DOHH2 (cell line): ENCODE measurements around the gene RINL.
"Not testable (repeated sequence)": the region's sequence is repeated elsewhere in the genome, so short reads cannot be mapped to it uniquely, and the experiment has no call there.

Source experiments
- H3F3A ChIP-seq: fragments of 200-600 bp; sonication (generic), shearing (Covaris generic); 2 replicates; pipeline ENCODE4 v1.6.0; 2016; ENCODE audit warnings: antibody characterized with exemption, mild to moderate bottlenecking; ENCODE audit not compliant: control insufficient read depth, insufficient read depth
- H3K27ac ChIP-seq: fragments of 200-600 bp; sonication (generic); 2 replicates; pipeline ENCODE4 v1.5.1; 2014; ENCODE audit warnings: low read depth, mild to moderate bottlenecking, low read length, moderate library complexity
- H3K27me3 ChIP-seq: fragments of 200-600 bp; sonication (generic); 2 replicates; pipeline ENCODE4 v1.6.1; 2014; ENCODE audit warnings: mild to moderate bottlenecking, low read length, mixed read lengths; ENCODE audit not compliant: control insufficient read depth
- H3K36me3 ChIP-seq: fragments of 200-600 bp; sonication (generic); 2 replicates; pipeline ENCODE4 v1.6.1; 2014; ENCODE audit warnings: mild to moderate bottlenecking, low read length, moderate library complexity, mixed read lengths; ENCODE audit not compliant: control insufficient read depth
- H3K4me1 ChIP-seq: fragments of 200-600 bp; sonication (generic); 2 replicates; pipeline ENCODE4 v1.6.1; 2014; ENCODE audit warnings: mild to moderate bottlenecking, low read length, mixed read lengths; ENCODE audit not compliant: control insufficient read depth
- H3K4me2 ChIP-seq: fragments of 200-600 bp; sonication (generic); 2 replicates; pipeline ENCODE4 v1.6.0; 2014; ENCODE audit warnings: mild to moderate bottlenecking, low read length, moderate library complexity
- H3K4me3 ChIP-seq: fragments of 200-600 bp; sonication (generic); 2 replicates; pipeline ENCODE4 v1.5.1; 2014; ENCODE audit warnings: mild to moderate bottlenecking, low read length, mixed read lengths
- H3K79me2 ChIP-seq: fragments of 200-600 bp; sonication (generic); 2 replicates; pipeline ENCODE4 v1.6.1; 2014; ENCODE audit warnings: mild to moderate bottlenecking, low read length, mixed read lengths; ENCODE audit not compliant: control insufficient read depth
- H3K9me2 ChIP-seq: fragments of 200-600 bp; sonication (generic); replicated peaks from 2 replicates; pipeline ENCODE4 v1.6.1; 2014; ENCODE audit warnings: mild to moderate bottlenecking, low read length, mixed read lengths; ENCODE audit not compliant: control insufficient read depth
- H3K9me3 ChIP-seq: fragments of 200-600 bp; sonication (generic); 2 replicates; pipeline ENCODE4 v1.6.1; 2014; ENCODE audit warnings: antibody characterized with exemption, low read length, mixed read lengths; ENCODE audit not compliant: control insufficient read depth, insufficient read depth
- H4K20me1 ChIP-seq: fragments of 200-600 bp; sonication (generic); 2 replicates; pipeline ENCODE4 v1.6.0; 2014; ENCODE audit warnings: low read depth, mild to moderate bottlenecking, antibody characterized with exemption, low read length, moderate library complexity; ENCODE audit not compliant: control insufficient read depth, insufficient read depth
- EZH2phosphoT487 ChIP-seq: fragments of 200-600 bp; sonication (generic); IDR thresholded peaks from 2 replicates; pipeline ENCODE4 v1.6.1; 2017; ENCODE audit warnings: borderline replicate concordance, mild to moderate bottlenecking, antibody characterized with exemption, low read length, moderate library complexity, mixed read lengths
- TF ChIP-seq, protein P1 (sequence below): fragments of 200-600 bp; sonication (generic); IDR thresholded peaks from one replicate; pipeline ENCODE4 v1.5.1; 2014; ENCODE audit warnings: antibody characterized with exemption, mild to moderate bottlenecking, low read depth, low read length; ENCODE audit not compliant: poor library complexity, severe bottlenecking

The RINL gene

DNA sequence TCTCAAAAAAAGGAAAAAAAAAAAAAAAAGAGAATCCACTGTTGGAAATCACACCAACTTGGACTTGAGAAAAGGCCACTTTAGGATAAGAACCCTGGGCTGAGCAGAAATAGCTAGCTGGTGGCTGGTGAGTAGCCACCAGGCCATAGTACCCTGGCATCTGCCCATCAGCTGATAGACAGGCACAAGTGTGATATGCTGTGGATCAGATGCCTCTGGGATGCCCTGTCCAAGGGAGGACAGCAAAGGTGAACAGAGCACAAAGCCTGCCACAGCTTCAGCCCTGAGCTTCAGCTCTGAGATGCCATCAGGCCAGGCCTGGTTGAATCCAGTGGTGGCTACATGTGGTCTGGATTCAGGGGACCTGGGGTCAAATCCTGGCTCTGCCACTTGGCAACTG lies 12.6 kb upstream of the RINL start:
- no peaks in the 10 kb centered on the region for H3K9me3 ChIP-seq
- no peak overlapping the region for H3K27ac ChIP-seq
- H3K4me2 ChIP-seq: no peak overlapping the region
- H4K20me1 ChIP-seq: no peaks in the 10 kb centered on the region
- no peaks in the 10 kb centered on the region for H3F3A ChIP-seq
- no peaks in the 10 kb centered on the region for H3K79me2 ChIP-seq
- H3K4me1 ChIP-seq: no peaks in the 10 kb centered on the region
- H3K9me2 ChIP-seq: no peaks in the 10 kb centered on the region
- TF ChIP-seq, protein P1, sequence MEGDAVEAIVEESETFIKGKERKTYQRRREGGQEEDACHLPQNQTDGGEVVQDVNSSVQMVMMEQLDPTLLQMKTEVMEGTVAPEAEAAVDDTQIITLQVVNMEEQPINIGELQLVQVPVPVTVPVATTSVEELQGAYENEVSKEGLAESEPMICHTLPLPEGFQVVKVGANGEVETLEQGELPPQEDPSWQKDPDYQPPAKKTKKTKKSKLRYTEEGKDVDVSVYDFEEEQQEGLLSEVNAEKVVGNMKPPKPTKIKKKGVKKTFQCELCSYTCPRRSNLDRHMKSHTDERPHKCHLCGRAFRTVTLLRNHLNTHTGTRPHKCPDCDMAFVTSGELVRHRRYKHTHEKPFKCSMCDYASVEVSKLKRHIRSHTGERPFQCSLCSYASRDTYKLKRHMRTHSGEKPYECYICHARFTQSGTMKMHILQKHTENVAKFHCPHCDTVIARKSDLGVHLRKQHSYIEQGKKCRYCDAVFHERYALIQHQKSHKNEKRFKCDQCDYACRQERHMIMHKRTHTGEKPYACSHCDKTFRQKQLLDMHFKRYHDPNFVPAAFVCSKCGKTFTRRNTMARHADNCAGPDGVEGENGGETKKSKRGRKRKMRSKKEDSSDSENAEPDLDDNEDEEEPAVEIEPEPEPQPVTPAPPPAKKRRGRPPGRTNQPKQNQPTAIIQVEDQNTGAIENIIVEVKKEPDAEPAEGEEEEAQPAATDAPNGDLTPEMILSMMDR: no peak
- no peak for TF ChIP-seq EZH2phosphoT487
- no peak overlapping the region for H3K4me3 ChIP-seq
- no peaks in the 10 kb centered on the region; the same call in 1 of the 2 replicates for H3K36me3 ChIP-seq
- H3K27me3 ChIP-seq: no peaks in the 10 kb centered on the region

DNA sequence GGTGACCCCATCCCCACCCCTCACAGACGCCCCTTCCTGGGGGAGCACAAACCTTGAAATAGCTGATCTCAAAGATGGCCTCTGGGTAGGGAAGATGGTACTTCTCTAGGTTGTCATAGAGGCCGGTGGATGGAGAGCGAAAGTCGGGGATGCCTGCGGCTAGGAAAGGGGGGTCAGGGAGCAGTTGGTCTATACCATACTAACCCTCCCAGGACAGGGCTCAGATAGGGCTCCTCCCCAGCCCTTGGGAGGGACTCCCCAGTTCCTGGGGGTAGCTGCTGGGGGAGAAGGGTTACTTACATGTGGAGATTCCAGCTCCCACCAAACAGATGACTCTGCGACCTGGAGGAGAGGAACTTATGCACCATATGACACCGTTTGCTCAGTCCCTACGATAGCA lies 11.7 kb upstream of the RINL start:
- no peak overlapping the region for H3K4me3 ChIP-seq
- H4K20me1 ChIP-seq: no peaks in the 10 kb centered on the region
- no peaks in the 10 kb centered on the region; the same call in 1 of the 2 replicates for H3K36me3 ChIP-seq
- H3K4me1 ChIP-seq: no peaks in the 10 kb centered on the region
- no peak overlapping the region for H3K4me2 ChIP-seq
- H3K9me3 ChIP-seq: no peaks in the 10 kb centered on the region
- no peaks in the 10 kb centered on the region for H3K79me2 ChIP-seq
- H3F3A ChIP-seq: no peaks in the 10 kb centered on the region
- H3K27ac ChIP-seq: no peak overlapping the region
- no peak for TF ChIP-seq EZH2phosphoT487
- TF ChIP-seq, protein P1: no peak
- no peaks in the 10 kb centered on the region for H3K27me3 ChIP-seq
- no peaks in the 10 kb centered on the region for H3K9me2 ChIP-seq

DNA sequence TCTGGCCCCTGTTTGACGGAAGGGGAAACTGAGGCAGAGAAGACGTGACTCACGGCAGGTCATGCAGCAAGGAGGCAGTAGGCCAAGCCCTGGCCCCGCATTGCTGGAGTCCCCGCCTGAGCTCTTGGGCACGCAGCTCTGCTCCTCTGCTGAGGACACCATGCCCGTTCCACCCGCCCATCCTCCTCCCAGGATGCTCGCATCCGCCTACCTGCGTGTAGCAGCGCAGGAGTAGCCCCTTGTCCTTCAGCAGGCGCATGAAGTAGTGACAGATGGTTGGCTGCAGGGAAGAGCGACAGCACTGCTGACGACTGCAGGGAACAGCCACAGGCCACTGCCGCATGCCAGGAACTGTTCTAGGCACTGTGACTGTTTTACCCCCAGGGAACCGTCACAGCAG lies 10.8 kb upstream of the RINL start:
- no peak overlapping the region for H3K4me2 ChIP-seq

DNA sequence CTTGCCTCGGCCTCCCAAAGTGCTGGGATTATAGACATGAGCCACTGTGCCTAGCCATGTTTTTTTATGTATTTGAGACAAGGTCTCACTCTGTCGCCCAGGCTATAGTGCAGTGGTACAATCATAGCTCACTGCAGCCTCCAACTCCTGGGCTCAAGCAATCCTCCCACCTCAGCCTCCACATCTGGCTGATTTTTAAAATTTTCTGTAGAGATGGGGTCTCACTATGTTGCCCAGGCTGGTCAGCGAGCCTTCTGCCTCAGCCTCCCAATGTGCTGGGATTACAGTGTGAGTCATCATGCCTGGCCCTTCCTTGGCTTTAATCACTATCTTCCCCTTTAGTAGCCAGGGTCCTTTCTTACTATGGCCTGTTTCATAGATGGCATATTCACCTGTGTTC lies 6.6 kb upstream of the RINL start:
- not testable (repeated sequence) for H3K4me1 ChIP-seq, H3K27me3 ChIP-seq, H3K4me3 ChIP-seq, H4K20me1 ChIP-seq, H3K4me2 ChIP-seq, H3K36me3 ChIP-seq, H3K9me2 ChIP-seq, H3K9me3 ChIP-seq, H3F3A ChIP-seq, H3K79me2 ChIP-seq, H3K27ac ChIP-seq

More for the DNA sequence above, 10.8 kb upstream of the RINL start:
- H3K9me3 ChIP-seq: no peaks in the 10 kb centered on the region
- H3K4me3 ChIP-seq: no peak overlapping the region
- H3K9me2 ChIP-seq: no peaks in the 10 kb centered on the region
- no peak overlapping the region for H3K27ac ChIP-seq
- H3K27me3 ChIP-seq: no peaks in the 10 kb centered on the region
- no peaks in the 10 kb centered on the region for H3K4me1 ChIP-seq
- H3F3A ChIP-seq: no peaks in the 10 kb centered on the region
- no peaks in the 10 kb centered on the region; the same call in 1 of the 2 replicates for H3K36me3 ChIP-seq
- TF ChIP-seq, protein P1: no peak
- no peaks in the 10 kb centered on the region for H3K79me2 ChIP-seq
- no peaks in the 10 kb centered on the region for H4K20me1 ChIP-seq
